GM19023 (cell line): ENCODE results near the gene EYS.

Experiments
- ATAC-seq: cut with Tn5 transposase; IDR thresholded peaks from one replicate; pipeline ENCODE4 v1.9.1; 2021; ENCODE audit warnings: mild to moderate bottlenecking, moderate library complexity; ENCODE audit not compliant: unreplicated experiment

EYS gene

DNA sequence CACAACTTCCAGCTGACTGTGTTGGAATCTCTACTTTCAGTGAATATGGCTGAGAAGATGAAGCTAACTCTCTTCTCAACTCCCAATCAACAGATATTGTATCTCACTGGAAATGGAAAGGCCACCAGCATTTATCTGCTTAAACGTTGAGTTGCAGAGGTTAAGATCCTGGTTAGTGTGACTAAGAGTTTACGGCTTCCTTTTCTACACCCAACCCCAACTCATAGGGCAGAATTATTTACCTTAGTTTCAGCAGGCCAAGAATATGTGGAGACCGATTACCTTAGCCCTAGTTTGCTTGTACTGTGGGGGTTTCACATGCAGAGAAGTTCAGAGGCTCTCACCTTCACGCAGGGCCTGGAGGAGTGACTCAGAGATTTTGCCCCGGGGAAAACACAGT, 1026.6 kb downstream of the EYS start:
- ATAC-seq, result no peak

DNA sequence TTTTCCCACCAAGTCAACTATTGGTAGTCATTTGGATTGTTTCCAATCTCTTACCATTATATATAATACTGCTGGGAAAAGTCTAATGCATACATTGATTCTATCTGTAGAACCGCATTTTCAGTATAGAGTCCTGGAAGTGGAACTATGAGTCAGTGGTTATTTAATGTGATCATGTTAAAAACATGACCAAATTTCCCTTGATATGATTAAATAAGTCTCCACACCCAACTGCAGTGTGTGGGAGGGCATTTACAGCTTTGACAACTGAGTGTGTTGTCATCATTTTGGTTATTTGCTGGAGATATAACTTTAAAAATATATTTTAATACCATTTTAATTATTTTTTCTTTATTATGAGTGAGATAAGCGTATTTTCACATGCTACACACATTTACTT, 1027.6 kb downstream of the EYS start:
- ATAC-seq, result no peak

DNA sequence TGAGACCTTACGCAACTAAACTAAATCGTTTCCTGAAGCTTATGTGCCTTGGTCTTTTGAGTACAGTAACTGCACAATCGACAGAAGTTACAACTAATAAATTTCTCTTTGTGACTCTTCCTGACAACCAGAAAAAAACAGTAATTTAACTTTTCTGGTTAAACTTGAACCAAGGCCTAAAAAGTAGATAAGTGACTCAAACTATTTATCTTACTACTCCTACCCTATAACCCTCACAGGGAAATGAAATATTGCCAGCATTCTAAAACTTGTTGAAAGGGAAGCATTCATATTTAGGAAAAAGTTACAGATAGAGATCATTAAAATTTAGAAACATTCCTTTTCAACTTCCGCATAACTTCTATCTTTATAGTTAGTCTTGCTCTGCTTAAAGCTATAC, 1034.4 kb downstream of the EYS start:
- no peak for ATAC-seq

DNA sequence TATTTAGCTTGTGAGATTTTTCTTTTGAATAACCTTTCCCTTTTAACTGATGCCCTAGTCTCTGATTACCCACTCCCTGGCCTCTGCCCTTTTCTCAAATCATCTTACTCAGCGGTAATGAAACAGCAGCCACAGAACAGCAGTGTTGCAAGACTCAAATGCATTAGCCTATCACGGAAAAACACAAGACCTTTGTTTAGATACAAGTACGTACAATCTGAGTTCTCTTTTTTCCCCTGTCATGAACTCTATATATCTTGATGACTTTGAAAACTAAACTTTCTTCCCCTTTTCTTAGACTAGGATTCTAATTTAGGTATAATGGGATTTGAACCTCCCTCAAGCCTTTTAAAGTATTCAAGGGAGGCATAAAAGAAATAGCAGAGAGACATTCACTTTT, 1034.9 kb downstream of the EYS start:
- no peak for ATAC-seq

DNA sequence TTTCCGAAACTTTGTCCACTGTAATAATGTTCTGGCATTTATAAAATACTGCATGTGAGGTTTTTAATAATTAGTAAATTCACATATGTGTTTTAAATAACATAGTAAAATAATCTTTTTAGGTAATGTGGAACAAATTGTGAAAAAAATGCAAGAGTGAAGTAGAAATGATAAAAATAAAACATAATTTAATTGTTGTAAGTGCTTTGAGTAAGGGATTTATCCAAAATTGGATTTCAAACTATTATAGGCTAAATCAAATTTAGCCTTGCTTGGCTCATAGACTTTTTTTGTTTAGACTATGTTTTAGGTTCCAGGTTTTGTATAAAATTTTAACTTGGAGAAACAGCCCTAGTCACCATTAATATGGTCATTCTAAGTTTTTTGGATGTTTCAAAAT, 1041.9 kb downstream of the EYS start:
- ATAC-seq, result no peak

DNA sequence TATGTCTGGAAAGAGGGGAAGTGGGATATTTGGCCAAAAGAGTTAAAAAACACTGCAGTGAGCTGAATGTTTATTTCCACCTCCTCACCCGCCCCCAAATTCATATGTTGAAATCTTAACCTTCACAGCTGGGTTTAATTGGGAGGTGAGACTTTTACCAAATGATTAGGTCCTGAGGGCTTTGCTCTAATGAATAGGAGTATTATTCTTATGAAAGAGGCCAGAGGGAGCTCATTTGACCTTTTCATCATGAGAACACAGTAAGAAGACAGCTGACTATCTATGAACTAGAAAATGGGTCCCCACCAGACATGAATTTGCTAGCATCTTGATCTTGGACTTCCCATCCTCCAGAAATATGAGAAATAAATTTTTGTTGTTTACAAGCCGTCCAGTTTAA, 1042.5 kb downstream of the EYS start:
- no peak for ATAC-seq

DNA sequence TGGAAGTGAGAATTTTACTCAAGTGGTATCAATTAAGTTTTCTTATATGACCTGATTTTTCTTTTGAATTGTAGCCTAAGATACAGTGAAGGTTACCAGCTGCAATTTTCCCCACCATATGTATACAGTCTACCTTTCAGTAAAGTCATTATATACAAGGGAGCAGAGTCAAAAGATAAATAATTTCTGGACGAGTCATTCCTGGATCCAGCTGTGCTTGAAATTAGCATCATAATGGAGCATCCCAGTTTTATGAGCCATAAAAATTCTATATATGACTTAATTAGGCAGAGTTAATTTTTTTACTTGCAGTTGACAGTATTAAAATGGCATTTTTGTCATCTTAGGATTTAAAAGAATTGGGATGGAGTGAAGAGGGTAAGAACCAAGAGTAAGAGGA, 1063.0 kb downstream of the EYS start:
- ATAC-seq, result no peak

DNA sequence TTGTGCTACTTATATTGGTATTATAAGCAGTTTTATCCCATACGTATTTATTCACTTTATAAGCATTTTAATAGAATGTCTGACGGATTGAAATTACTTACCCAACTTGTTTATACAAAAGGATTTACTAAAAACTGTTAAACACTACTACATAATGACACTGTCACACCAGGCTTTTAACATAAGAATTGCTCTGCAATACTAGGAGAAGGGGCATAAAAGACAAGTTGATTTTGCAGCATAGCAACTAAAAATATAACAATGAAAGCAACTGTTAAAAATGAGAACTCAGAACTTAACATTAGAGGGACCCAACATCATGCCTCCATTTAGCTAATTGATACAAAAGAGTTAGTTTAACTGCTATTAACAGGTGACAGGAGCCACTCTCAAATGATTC, 1076.1 kb downstream of the EYS start:
- no peak for ATAC-seq

DNA sequence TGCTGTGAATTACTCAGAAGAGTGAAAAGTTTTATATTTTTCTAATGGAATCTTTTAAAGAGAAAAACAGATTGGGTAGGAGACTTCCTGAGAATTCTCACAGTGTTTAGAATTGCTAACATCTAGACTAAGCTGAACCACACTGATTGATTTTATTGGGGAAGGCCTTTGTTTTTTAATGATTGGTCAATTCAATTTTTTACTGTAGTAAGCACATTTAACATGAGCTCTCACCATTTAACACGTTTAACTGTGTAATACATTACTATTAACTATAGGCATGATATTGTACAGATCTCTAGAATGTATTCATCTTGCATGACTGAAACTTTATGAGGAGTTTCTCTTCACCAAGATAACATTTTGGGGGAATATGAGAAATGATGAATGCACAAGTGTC, 1084.1 kb downstream of the EYS start:
- no peak for ATAC-seq

DNA sequence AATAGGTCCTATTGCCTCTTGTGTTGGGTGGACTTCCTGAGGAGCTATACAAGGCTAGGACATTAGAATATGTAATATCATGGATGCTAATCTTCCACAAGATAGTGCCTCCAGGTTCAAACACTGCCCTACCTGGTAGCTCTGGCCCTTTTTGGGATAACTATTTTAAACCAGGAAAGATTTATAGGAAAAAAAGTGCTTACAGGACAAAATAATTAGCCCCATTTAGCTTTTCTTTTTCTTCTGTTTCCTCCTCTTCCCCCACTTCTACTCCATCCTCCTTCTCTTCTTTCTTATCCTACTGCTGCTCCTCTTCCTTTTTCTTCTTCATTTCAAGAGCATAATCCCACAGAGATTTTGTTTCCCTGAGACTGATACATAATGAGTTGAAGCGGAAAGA, 1104.0 kb downstream of the EYS start:
- ATAC-seq, result no peak

DNA sequence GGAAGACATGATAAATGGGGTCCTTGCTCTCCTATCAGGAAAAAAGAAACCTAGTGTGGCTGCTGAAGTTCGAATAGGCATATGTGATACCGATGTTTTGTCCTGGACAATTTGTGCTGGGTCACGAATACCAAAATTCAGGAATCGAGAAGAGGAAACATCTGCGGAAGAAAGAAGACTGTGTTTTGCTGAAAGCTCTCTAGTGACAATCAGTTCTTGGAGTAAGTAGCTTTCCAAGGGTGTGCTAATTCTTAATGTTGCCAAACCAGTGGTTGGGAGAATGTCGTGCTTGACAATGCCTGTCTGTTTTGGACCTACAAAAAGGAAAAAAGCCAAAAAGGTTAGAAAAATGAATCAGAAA, 1115.4 kb downstream of the EYS start:
- ATAC-seq, result no peak

DNA sequence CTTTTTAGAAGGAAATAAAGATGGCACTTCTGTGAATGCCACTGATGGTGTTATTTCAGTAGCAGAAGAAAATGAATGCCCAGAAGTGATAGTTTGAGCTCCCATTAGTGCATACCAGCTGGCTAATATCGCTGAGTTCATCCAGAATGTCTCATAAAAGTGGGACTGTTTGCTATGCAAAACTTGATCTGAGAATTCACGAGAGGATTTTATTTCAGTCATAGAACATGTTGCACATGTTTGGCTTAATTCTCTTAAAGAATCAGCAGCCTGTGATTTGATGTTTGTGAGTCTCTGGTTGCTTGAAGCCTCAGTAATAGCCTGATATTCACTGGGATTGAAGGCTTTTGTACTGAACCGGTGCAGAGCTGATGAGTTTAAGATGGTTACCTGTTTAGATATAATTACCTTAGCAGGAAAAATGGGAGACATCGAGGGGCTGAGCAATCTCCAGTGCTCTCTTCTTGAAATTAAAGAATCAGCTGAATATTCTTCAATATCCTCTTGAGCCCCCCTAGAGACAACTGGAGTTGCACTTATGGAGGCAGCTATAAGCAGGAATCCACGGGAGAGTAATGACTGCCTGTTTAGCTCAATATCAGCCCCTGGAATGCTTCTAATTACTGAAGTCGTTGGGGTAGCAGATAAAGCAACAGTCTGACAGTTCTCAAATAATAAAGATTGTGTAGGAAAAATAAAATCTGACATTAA, 1115.9 kb downstream of the EYS start:
- ATAC-seq, result no peak

DNA sequence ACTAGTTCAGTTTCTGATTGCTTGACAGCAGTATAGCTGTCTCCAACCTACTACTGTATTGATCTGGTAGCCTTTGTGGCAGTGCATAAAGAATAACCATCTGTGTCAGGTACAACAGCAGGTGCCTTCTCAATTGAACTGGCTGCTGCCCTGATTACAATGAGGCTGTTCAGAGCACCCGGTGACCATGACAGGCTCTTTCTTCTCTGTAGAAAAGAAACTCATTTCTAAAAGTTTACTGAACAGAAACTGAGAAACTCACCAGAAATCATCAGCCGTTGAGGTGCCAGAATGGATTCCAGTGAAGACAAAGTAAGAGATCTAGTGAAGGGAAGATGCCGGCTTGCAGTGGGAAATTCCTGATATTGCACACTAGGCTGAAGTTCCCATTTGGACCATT, 1117.1 kb downstream of the EYS start:
- ATAC-seq, result no peak

DNA sequence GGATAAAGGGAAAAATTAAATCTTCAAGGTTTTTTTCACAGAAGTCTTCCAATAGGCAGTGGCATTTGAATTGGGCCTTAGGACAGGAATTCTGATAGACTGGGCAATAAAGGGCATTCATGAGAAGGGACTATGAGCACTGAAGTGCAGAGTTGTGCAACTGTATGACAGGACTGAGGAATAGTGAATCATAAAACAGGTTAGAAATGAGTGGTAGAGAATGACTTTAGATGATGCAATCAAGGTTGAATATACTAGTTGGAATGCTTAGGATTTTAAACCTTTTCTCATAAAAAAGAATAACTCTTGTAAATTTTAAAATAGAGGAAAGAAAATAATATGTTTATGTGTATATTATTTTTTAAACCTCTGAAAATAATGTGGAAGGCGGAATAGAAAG, 1126.7 kb downstream of the EYS start:
- no peak for ATAC-seq

DNA sequence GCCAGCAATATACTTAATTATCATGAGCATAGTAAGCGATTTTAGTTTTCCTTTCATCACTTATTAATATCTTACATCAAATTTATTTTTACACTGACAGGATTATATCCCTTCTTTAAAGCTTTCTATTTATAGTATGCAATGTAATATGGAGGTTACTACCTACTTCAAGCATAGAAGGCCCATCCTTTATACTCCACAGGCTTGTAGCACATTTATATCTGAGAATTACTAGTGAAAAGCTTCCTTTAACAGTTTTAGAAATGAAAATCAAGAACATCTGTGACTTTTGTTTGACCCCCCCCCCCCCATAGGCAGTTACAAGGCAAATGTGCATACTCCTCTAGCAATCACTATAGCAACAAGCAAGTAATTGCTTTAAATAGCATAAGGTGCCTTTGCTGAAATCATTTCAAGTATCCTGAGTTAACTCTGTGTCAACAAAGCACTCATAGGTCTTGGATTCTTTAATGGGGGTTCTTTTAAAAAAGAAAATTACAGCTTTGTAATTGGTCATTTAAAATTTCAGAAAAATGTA, 1153.7 kb downstream of the EYS start:
- no peak for ATAC-seq

DNA sequence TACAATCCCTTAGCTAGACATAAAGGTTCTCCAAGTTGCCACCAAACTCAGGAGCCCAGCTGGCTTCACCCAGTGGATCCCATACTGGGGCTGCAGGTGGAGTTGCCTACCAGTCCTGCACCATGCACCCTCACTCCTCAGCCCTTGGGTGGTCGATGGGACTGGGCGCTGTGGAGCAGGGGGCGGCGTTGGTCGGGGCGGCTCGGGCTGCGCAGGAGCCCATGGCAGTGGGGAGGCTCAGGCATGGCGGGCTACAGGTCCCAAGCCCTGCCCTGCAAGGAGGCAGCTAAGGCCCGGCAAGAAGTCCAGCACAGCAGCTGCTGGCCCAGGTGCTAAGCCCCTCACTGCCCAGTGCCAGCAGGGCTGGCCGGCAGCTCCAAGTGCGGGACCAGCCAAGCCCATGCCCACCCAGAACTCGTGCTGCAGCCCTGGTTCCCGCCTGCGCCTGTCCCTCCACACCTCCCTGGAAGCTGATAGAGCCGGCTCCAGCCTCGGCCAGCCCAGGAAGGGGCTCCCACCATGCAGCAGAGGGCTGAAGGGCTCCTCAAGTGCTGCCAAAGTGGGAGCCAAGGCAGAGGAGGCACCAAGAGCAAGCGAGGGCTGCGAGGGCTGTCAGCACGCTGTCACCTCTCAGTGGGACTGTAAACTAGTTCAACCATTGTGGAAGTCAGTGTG, 1159.3 kb downstream of the EYS start:
- no peak for ATAC-seq

DNA sequence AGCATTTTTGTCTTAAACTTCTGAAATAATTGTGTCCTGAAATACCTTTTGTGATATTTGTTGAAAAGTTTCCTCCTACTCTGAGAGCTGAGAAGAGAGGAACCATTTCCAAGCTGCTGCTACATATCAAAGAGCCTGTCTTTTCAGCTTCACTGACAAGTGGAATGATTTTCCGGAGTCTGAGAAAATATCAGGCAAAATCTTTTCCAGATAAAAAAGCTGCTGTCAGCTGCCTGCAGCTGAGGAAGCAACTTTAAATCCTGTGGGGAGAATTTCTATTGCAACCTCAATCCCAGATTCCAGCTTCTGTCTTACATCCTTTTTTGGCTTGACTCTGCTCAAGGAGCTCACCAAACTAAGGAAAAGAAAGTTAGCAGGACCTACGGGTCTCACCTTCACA, 1167.1 kb downstream of the EYS start:
- ATAC-seq, result no peak

DNA sequence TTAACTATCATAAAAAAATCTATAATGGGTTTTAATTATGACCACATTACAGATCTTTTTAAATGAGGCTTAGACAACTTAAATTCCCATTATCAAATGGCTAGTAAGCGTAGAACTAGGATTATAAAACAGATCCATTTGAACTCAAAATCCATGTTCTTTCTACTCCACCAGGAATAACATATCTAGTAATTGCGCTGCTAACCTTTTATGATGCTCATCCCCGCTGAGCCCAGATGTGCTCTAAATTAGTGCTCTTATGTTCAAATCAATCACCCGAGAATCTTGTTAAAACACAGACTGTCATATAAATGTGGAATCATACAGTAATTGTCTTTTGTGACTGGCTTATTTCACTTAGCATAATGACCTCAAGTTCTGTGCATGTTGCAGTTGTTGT, 1168.3 kb downstream of the EYS start:
- no peak for ATAC-seq

DNA sequence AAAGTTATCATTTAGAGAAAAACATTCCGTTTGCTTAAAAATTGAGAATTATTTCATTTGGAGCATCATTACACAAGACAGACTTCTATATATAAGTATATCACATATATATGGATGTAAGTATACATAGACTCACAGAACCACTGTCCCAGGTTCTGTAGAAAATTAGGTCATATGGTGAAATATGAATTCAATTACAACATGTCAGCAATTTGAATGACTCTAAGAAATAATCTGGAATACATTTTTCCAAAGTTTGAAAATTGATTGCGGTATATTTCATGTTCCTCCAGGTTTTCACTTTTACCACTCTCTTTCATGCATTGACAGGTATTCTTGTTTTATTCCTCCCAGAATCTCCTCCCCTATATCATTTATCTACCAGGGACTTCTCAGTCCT, 1179.1 kb downstream of the EYS start:
- no peak for ATAC-seq

DNA sequence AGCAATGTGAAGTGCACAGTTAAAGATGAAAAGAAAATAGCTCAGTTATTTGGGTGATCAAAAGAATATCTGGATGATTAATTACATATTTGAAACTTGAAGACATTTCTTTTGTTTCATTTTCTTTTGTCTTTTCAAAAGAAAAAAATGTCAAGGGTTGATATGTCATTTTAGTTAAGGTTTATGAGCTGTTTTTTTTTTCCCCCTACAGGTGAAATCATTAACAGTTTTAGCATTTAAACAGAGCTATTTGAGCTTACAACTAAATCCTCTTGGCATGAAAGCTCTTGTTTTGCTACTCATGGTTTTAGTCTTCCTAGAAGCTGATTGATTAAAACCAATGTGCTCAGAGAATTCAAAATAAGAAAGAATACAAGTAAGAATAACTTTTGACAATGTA, 1184.2 kb downstream of the EYS start:
- ATAC-seq, result no peak

DNA sequence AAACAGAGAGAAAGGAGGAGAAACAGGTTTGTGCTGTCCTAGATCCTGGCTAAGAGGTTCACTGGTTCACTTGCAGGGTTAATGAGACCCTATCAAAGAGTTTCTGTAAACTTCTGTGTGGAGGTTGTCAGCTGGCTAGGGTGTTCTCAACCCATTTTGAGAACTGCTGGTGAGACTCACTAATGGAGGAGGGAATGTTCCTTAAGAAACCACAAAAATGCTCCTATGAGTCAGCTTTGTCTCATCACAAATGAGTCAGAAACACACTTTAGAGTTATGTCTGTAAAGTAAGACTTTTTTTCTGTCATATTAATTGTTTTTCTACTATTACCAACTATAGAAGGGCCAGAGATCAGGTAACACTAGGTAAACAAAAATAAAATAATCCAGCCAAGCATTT, 1187.0 kb downstream of the EYS start:
- peak; percentile 82 for ATAC-seq

DNA sequence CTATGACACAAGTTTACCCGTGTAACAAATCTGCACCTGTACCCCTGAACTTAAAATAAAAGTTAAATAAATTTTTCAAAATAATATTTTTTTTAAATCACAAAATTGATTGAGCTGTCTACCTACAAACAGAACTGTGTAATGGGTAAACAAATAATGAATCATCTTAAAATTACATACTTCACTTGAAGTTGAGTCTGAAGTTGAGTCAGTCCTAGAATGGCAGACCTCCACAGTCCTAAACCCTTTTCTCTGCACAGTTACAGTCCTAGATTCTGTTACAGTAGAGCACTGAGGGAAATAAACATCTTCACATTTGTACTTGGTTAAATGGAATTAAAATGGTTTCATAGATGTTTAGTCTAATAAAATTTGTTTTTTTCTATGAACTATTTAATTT, 1190.6 kb downstream of the EYS start:
- no peak for ATAC-seq

DNA sequence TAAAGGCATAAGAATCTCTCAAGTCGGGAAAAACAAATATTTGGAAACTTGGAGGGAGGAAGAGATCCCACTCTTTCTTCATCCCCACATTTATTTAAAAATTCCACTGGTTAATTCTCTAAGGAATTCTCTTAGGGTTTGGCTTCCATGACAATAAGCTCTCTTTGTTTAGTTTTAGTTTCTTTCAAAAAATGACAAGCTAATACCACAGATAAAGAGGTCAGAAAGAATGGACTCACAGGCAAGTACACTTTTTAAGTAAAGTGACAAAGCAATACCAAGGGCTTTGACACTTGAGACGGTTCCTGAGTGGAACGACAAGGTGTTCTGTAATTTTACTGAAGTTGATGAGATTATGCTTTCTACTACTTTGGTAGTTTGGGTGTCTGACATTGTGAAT, 1199.4 kb downstream of the EYS start:
- ATAC-seq, result no peak
